ENCODE results near the gene KRTAP7-1.

Gene KRTAP7-1, protein sequence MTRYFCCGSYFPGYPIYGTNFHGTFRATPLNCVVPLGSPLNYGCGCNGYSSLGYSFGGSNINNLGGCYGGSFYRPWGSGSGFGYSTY

DNA sequence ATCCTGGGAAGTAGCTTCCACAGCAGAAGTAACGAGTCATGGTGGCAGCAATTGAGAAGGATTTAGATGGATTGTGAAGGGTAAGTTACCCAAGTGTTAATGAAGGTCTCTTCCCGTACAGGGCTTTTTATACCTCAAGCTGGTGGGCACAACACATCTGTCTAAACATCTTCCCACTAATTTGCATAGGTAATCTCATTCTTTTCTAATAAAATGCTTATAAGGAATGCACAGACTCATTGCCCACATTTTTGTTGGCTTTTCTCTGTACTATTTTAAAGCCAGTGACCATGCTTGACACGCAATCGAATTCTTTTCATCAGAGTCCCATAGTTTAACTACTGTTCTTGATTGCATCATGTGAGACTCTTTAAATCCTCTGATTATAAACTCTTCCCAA lies at the start of gene KRTAP7-1:
Gene KRTAP7-1, minus strand, starts transcription at position 101 of the 400 bp plus-strand sequence. Its CDS starts 61 bp downstream, at position 40.
- no peak for DNase-seq

DNA sequence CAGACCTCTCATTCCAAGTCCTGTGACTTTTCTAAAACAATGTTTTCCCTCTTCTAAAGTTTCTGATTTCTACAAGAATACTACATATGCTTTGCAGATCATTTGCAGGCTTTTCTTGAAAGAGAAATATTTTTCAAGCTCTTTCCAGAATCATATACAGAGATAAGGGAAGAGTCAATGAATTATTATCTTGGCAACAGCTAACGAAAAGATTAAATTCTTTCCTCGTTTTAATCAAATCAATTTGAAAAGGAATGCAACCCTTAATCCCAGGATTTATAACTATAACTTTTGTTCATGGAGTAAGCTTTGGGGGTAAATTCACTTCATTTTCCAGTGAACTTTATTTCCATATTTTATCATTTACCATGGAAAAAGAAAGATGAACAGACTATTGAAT lies 45.0 kb upstream of the KRTAP7-1 start:
- no peak for DNase-seq

DNA sequence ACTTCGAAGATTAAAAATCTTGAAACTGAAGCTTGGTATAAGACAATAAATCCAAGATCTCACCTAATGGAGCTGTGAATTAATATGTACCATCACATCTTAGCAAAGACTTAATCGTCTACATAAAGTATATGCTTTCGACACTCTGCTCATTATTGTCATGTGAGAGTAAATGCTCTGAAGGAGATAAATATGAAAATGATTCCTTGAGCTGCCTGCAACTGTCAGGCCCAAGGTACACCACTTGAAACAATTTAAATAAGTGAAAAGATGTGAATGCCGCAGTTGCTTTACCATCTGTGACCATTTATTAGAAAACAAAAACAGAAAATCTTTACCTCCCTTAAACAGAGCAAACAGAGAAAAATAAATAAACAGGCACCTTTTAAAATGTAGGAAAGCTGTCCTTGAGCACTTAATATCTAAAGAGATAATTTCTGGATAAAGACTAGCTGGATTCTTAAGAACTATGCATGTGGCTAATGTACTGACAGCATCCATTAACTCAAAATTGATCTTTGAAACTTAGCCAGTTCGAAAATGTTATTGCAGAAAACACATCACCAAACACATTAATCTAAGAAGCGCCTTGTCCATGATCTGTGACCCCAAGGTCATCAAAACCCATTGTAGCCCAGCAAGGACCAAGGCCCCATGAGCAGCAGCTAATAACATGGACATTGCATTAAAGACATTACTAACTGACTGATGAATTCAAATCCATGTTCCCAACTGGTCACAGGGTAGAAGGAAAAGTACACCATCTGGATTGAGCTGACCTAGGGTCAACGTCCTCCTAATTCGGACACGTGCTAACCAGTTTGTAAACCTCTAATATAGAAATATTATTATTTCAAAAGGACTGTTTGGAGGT lies 18.3 kb upstream of the KRTAP7-1 start:
- no peak for DNase-seq

DNA sequence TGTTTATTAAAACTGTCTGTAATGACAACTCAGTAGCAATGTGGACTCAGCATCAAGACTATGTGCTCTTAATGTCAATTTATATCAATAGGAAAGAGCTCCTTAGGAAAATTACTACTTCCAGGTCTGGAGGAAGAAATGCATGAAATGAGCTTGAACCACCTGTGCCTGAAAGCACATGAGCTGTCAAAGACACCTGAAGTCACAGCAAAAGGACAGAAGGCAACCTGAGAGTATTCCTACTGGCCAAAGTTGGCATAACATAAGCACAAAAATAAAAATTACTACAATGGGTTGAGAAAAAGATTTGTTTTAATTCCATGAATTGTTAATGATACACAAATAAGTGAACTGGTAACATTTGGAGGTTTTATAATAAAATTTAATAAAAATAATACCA lies 13.4 kb upstream of the KRTAP7-1 start:
- DNase-seq, result no peak

DNA sequence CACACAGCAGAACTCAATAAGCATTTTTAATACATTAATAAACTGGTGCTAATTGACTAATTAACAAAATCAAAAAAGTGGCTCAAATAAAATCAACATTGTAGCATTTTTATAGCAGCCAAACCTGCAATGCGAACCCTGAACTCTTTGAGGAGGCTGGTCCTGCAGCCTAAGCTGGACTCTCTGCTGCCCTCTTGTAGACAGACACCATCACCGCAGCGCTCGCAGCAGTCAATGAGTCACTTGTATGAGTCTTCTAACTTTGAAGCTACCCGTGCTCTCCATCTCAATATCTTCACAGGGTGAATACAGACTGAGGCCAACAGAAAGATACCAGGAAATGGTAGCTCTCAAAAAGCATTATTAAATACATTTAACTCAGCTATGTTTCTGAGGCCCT lies 9.7 kb upstream of the KRTAP7-1 start:
- peak; percentile 84 for DNase-seq

DNA sequence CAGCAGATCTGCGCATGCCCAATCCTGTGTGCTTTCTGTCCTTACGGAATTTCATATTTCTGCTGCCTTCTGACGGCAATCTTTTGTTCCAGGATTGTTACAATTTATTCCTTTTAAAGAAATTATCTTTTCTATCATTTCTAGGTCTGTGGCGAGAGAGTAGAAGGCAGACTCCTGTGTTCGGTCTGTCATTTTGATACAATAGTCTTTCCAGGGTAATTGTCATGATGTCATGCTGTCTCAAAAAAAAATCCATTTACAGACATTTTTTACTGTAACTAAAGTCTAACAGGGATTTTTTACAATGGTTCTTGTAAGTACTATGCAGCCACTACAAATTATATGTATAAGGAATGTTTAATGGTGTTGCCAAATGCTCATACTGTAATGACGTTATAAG lies 9.0 kb upstream of the KRTAP7-1 start:
- DNase-seq, result no peak

DNA sequence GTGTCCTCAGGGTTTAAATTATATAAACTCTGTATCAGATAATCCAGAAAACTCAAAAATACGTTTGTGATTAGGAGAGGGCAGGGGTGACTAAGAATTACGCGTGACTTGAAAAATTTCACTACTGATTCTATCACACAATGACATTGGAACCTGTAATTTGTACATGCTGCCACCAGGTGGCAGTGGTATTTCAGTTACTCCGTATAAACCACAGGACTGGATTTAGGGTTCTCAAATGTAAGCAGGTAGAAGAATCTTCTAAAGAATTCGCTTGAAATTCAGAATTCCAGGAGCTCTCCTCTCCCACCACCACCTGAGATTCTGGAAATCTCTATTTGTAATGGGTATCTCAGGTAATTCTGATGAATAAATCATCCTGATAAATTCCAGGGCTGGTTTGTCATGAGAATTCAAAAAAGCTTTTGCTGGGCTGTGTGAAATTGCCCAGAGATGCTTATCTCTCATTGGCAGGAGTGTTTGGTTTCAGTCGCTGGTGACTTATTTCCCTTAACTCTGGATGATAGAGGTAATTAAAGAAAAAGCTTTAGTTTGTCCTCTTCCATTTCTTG lies 1.7 kb upstream of the KRTAP7-1 start:
- DNase-seq, result peak; percentile 71

DNA sequence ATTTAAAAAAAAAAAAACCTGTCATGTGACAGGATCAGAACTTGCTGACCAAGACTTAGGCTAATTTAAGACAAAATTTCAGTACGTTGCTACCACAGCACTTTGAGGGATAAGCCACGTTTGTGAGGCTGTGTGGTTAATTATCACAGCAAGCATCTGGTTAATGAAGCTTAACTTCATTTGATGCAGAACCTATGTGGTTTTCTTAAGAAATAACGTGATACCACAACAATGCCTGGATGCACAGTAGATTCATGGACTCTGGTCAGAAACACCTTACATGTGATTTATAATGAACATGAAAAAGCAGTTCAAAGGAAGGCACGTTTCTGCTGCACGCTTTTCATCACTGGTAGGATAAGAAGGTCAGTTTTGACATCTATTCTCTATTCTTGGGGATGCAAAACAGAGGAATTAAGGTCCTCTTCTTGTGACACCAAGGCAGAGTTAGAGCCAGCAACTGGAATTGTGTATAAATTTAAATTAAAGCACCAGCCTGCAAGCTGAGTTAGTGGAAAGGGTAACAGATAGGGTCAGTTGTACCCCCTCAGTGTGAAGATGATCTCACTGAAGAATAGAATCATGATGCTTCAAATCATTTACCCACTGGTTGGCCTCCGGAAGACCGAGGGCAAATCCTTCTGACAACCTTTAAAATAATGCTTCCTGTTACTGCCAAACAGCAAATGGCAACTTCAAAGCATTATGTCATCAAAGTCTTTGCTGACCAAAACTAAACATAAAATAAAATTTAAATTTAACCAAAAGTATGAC lies 10.5 kb downstream of the KRTAP7-1 start:
- no peak for DNase-seq

DNA sequence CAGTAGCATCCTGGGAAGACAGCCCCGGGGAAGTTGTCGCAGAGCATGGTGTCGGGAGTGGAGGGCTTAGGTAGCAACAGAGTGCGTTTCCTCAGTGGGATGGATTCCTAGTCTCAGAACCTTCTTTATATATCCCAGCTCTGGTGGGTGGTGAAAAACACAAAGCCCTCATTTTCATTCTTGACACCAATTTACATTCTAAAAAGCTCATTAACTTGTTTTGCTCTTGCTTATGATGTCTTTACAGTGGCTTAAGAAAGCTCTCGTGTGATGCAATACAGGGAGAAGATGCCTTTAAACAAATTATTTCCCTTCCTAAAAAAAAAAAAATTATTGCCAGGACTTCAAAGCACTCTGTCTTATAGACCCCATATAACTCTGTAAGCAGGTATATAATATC lies 16.4 kb downstream of the KRTAP7-1 start, which contains the start of gene KRTAP8-1:
Gene KRTAP8-1, minus strand, starts transcription at position 101 of the 400 bp plus-strand sequence. Its CDS starts 54 bp downstream, at position 47.
- no peak for DNase-seq

DNA sequence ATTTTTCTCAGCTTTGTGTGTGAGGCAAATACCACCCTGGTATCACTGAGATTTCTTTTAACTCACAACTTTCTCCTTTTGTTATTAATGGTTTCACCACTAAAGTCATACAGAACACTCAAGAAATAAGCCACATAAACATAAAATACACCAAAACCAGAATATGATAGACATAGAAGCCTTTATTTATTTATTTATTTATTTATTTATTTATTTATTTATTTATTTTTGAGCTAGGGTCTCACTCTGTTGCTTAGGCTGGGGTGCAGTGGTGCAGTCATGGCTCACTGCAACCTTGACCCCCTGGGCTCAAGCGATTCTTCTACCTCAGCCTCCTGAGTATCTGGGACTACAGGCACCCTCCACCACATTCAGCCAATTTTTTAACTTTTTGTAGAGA lies 29.0 kb downstream of the KRTAP7-1 start:
- DNase-seq, result no peak

DNA sequence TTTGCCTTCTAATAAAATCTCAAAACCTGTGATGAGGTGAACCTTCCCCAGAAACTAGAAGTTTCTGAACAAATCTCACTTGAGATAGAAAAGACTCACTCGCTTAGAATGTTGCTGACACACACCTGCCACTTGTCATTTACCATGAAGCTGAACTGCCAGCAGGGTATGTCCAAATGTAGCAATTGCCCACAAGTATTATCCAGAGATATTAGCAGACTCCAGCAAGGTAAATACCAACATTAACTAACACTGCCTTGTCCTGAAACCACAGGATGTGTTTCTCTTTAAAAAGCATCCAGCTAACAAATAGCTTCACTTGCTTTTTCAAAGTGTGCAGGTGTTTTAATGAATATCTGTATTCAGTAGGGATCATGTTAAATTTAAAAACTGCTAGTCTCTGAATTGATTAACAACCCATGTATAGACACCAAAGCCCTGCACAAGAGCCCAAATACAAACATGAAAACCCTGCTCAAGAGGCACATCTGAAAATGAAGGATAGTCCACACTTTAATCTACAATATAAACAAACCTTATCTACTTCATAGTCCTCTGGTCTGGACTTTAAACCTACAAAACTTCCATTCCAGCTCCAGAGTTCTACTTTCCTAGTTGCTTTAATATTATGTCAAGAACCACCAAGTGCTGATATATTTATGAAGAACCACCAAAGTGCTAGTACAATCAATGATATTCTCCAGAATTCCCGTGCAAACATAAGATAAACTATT lies 35.8 kb downstream of the KRTAP7-1 start:
- DNase-seq, result no peak

DNA sequence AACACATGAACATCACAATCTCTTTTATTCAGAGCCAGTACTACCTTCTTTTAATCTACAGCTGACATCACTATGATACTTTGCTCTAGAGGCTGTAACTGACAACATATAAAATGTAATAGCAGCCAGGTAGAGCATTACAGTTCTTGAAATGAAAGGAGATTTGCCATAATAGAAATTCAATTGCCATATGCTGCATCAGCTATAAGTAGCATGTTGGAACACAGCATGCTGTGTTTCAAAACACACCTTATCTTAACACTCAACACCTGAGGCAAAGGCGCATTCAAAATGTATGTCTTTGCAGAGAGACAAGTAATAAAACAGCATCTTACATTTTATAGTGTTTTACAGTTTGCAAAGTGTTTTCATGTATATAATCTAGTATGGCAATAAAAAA lies 50.3 kb downstream of the KRTAP7-1 start:
- DNase-seq, result no peak
